ENCODE measurements around the gene IGFBP3. TPM values are rescaled to one million over a fixed set of nuclear protein-coding genes. Genes with fewer than 3 reads are reported as not detected.

Gene IGFBP3
- total RNA-seq, 4 donors from 2014 or later, result 43.4 to 167 (median 103) TPM

- H3K4me3 ChIP-seq, result peak within 1 kb of the TSS in 1 of 2 donors; percentile 31
- H3K9me3 ChIP-seq, result no peaks in the 10 kb centered on the region
- no peak for ATAC-seq
- 12 to 31% methylated on average over 3 to 14 of the region's 73 CpGs for WGBS, 2 donors (ENCODE audit: low coverage in 1 of 2)
- no peaks in the 10 kb centered on the region for H3K36me3 ChIP-seq
- H3K4me1 ChIP-seq, result peaks cover 0 to 13% (median 7%) of the 10 kb centered on the region in 3 donors
- H3K27ac ChIP-seq, result no peak within 1 kb of the TSS
- peaks cover 72% of the 10 kb centered on the region for H3K27me3 ChIP-seq
- TF ChIP-seq POLR2AphosphoS5 (IDR thresholded peaks at IDR 0.05), result no peak
Observed at GRCh38 chr7:45888185-45888992, 32.7 kb downstream of the IGFBP3 start, which contains the start of gene IGFBP1. TSS of gene IGFBP1 (plus strand) at chr7:45888488. CDS start at chr7:45888653, 165 bp downstream.

- TF ChIP-seq POLR2AphosphoS5 (IDR thresholded peaks at IDR 0.05), result no peak
- no peak for TF ChIP-seq EP300 (IDR thresholded peaks at IDR 0.05)
- TF ChIP-seq POLR2A (IDR thresholded peaks at IDR 0.05), result no peak
- TF ChIP-seq CTCF (IDR thresholded peaks at IDR 0.05), result no peak
- H3K4me3 ChIP-seq, result no peak overlapping the region
- no peak overlapping the region for H3K27ac ChIP-seq
- H3K36me3 ChIP-seq, result no peaks in the 10 kb centered on the region
- WGBS, 2 donors (ENCODE audit: low coverage in 1 of 2), result 87 to 97% methylated on average over 4 of the region's 5 CpGs
- H3K27me3 ChIP-seq, result peaks cover 72% of the 10 kb centered on the region
- no peaks in the 10 kb centered on the region for H3K9me3 ChIP-seq
- no peak for ATAC-seq
- H3K4me1 ChIP-seq, result peaks cover 0 to 13% (median 7%) of the 10 kb centered on the region in 3 donors
Observed at GRCh38 chr7:45886931-45887667, 34.0 kb downstream of the IGFBP3 start.

- TF ChIP-seq POLR2AphosphoS5 (IDR thresholded peaks at IDR 0.05), result no peak
- no peak for TF ChIP-seq EP300 (IDR thresholded peaks at IDR 0.05)
- TF ChIP-seq CTCF (IDR thresholded peaks at IDR 0.05), result no peak
- no peak for TF ChIP-seq POLR2A (IDR thresholded peaks at IDR 0.05)
- H3K27ac ChIP-seq, result no peak overlapping the region
- H3K9me3 ChIP-seq, result no peaks in the 10 kb centered on the region
- WGBS, 2 donors (ENCODE audit: low coverage in 1 of 2), result 20 to 61% methylated on average over 1 to 3 of the region's 7 CpGs
- ATAC-seq, result no peak
- H3K4me3 ChIP-seq, result no peak overlapping the region
- peaks cover 0 to 13% (median 7%) of the 10 kb centered on the region in 3 donors for H3K4me1 ChIP-seq
- no peaks in the 10 kb centered on the region for H3K36me3 ChIP-seq
- peaks cover 68% of the 10 kb centered on the region for H3K27me3 ChIP-seq
Observed at GRCh38 chr7:45885264-45885882, 35.7 kb downstream of the IGFBP3 start.

- no peak overlapping the region for H3K27ac ChIP-seq
- ATAC-seq, result no peak
- no peaks in the 10 kb centered on the region for H3K36me3 ChIP-seq
- peaks cover 0 to 2% (median 0%) of the 10 kb centered on the region in 3 donors for H3K9me3 ChIP-seq
- peaks cover 55% of the 10 kb centered on the region for H3K27me3 ChIP-seq
- TF ChIP-seq POLR2AphosphoS5 (IDR thresholded peaks at IDR 0.05), result no peak
- no peak for TF ChIP-seq EP300 (IDR thresholded peaks at IDR 0.05)
- TF ChIP-seq POLR2A (IDR thresholded peaks at IDR 0.05), result no peak
- no peak for TF ChIP-seq CTCF (IDR thresholded peaks at IDR 0.05)
- 76% methylated on average over 4 of the region's 4 CpGs; no CpG with 5 or more reads in 1 of the 2 donors for WGBS, 2 donors (ENCODE audit: low coverage in 1 of 2)
- peaks cover 0 to 13% (median 7%) of the 10 kb centered on the region in 3 donors for H3K4me1 ChIP-seq
- H3K4me3 ChIP-seq, result no peak overlapping the region
Observed at GRCh38 chr7:45884136-45884535, 36.9 kb downstream of the IGFBP3 start.

- H3K4me3 ChIP-seq, result no peak overlapping the region
- no peaks in the 10 kb centered on the region for H3K4me1 ChIP-seq
- no peak overlapping the region for H3K27ac ChIP-seq
- TF ChIP-seq POLR2A (IDR thresholded peaks at IDR 0.05), result no peak
- no peak for TF ChIP-seq CTCF (IDR thresholded peaks at IDR 0.05)
- no peak for TF ChIP-seq EP300 (IDR thresholded peaks at IDR 0.05)
- TF ChIP-seq POLR2AphosphoS5 (IDR thresholded peaks at IDR 0.05), result no peak
- H3K36me3 ChIP-seq, result no peaks in the 10 kb centered on the region
- ATAC-seq, result no peak
- peaks cover 38% of the 10 kb centered on the region for H3K27me3 ChIP-seq
- 68 to 92% methylated on average over 2 to 3 of the region's 5 CpGs for WGBS, 2 donors (ENCODE audit: low coverage in 1 of 2)
- H3K9me3 ChIP-seq, result peaks cover 0 to 19% (median 0%) of the 10 kb centered on the region in 3 donors
Observed at GRCh38 chr7:45882465-45882810, 38.6 kb downstream of the IGFBP3 start.

Measured in gastroesophageal sphincter (tissue), 4 donors.